Esophagus muscularis mucosa (tissue), 4 donors: ENCODE results near the gene ADAM30. TPM values are rescaled to one million over a fixed set of nuclear protein-coding genes. Genes with fewer than 3 reads are reported as not detected.

ENCODE experiments used
- DNase-seq: peaks from one replicate; pipeline ENCODE4 v3.0.0-alpha.2; 2017; ENCODE audit errors: extremely low spot score
- H3K27ac ChIP-seq, 4 donors: fragments of 200-600 bp; sonication (generic); replicated peaks in 1 of 4; 1 replicate in 3 of 4; 2 replicates in 1 of 4; pipeline ENCODE4 v1.5.1; 2016 to 2019; ENCODE audit warnings: mild to moderate bottlenecking in 1 of 4
- H3K27me3 ChIP-seq, 4 donors: fragments of 200-600 bp; sonication (generic); one replicate each; pipeline versions ENCODE4 v1.5.1 to v1.6.0; 2016 to 2019
- H3K36me3 ChIP-seq, 4 donors: fragments of 200-600 bp; sonication (generic); one replicate each; pipeline ENCODE4 v1.5.1; 2016 to 2019
- H3K4me1 ChIP-seq, 4 donors: fragments of 200-600 bp; sonication (generic); one replicate each; pipeline ENCODE4 v1.5.1; 2016 to 2019
- H3K4me3 ChIP-seq, 4 donors: fragments of 200-600 bp; sonication (generic); 1 replicate in 2 of 4; 2 replicates in 2 of 4; pipeline ENCODE4 v1.5.1; 2016 to 2019; ENCODE audit warnings: mild to moderate bottlenecking in 4 of 4, moderate library complexity in 1 of 4
- H3K9me3 ChIP-seq, 4 donors: fragments of 200-600 bp; sonication (generic); 1 replicate in 3 of 4; 2 replicates in 1 of 4; pipeline ENCODE4 v1.5.1; 2016 to 2019
- CTCF ChIP-seq, 3 experiments: fragments of 200-600 bp in 2 of 3; fragments of 450-650 bp in 1 of 3; sonication (generic) in 2 of 3; IDR thresholded peaks; one replicate each; pipeline ENCODE4 v1.5.1; 2017 to 2019; ENCODE audit warnings: antibody characterized with exemption in 3 of 3, mild to moderate bottlenecking in 2 of 3, moderate library complexity in 1 of 3
- EP300 ChIP-seq: sonication (generic); formaldehyde crosslinking; IDR thresholded peaks from one replicate; pipeline ENCODE4 v1.6.1; 2017; ENCODE audit warnings: antibody characterized with exemption
- POLR2A ChIP-seq: fragments of 450-650 bp; IDR thresholded peaks from one replicate; pipeline ENCODE4 v1.6.1; 2017; ENCODE audit warnings: antibody characterized with exemption, moderate library complexity, mild to moderate bottlenecking, low read depth
- POLR2AphosphoS5 ChIP-seq, 2 donors: sonication (generic); formaldehyde crosslinking; IDR thresholded peaks; one replicate each; pipeline ENCODE4 v1.6.1; 2017; ENCODE audit warnings: antibody characterized with exemption in 2 of 2
- WGBS: methylation state at CpG from one replicate; pipeline ENCODE4 v1.1.5; 2018; 5-methylcytosine and 5-hydroxymethylcytosine counted together
- intact Hi-C: fragments of 100-400 bp; cut with DNase I; formaldehyde crosslinking; loops from one replicate; pipeline ENCODE4 v1.15.1; 2023
- total RNA-seq, 4 donors: library from RNA; depleted of rRNA; stranded (reverse); fragments of >200 nt; gene quantifications; one replicate each; pipeline versions ENCODE4 v1.1.0 to v1.2.1, GENCODE V29; 2016

ADAM30 gene
- total RNA-seq, 4 donors from 2014 or later, result not detected

GRCh38 chr1:119911775-119912174 lies 15.5 kb upstream of the ADAM30 start:
- Histone ChIP-seq H3K9me3 (no peaks in the 10 kb centered on the region), H3K27ac (no peak overlapping the region), H3K4me3 (no peak overlapping the region), H3K4me1 (peaks cover 0 to 6% (median 4%) of the 10 kb centered on the region in 4 donors), H3K36me3 (peaks cover 22 to 41% (median 36%) of the 10 kb centered on the region in 4 donors), H3K27me3 (no peaks in the 10 kb centered on the region)
- WGBS, result 92% methylated on average over 2 of the region's 2 CpGs
- DNase-seq, result no peak
- TF ChIP-seq CTCF (IDR thresholded peaks at IDR 0.05) (no peak), POLR2AphosphoS5 (IDR thresholded peaks at IDR 0.05) (no peak), EP300 (no peak), POLR2A (no peak)
- intact Hi-C loops, result no loop called here

GRCh38 chr1:119910618-119911017 lies 14.3 kb upstream of the ADAM30 start:
- peaks cover 13 to 29% (median 25%) of the 10 kb centered on the region in 4 donors for H3K36me3 ChIP-seq
- no peaks in the 10 kb centered on the region for H3K9me3 ChIP-seq
- peaks cover 0 to 6% (median 4%) of the 10 kb centered on the region in 4 donors for H3K4me1 ChIP-seq
- intact Hi-C loops, result no loop called here
- no peaks in the 10 kb centered on the region for H3K27me3 ChIP-seq
- no peak overlapping the region for H3K27ac ChIP-seq
- WGBS, result 94% methylated on average over 3 of the region's 4 CpGs
- no peak overlapping the region for H3K4me3 ChIP-seq
- TF ChIP-seq EP300, result no peak
- no peak for TF ChIP-seq POLR2A
- no peak for TF ChIP-seq CTCF (IDR thresholded peaks at IDR 0.05)
- TF ChIP-seq POLR2AphosphoS5 (IDR thresholded peaks at IDR 0.05), result no peak
- DNase-seq, result peak; percentile 60

- 74% methylated on average over 8 of the region's 9 CpGs for WGBS
- H3K27ac ChIP-seq, result no peak overlapping the region
- H3K9me3 ChIP-seq, result no peaks in the 10 kb centered on the region
- intact Hi-C loops, result no loop called here
- peaks cover 8 to 24% (median 19%) of the 10 kb centered on the region in 4 donors for H3K36me3 ChIP-seq
- H3K4me3 ChIP-seq, result no peak overlapping the region
- TF ChIP-seq POLR2A, result no peak
- TF ChIP-seq POLR2AphosphoS5 (IDR thresholded peaks at IDR 0.05), result no peak
- DNase-seq, result peak; percentile 55
- H3K4me1 ChIP-seq, result peaks cover 0 to 6% (median 4%) of the 10 kb centered on the region in 4 donors
- no peaks in the 10 kb centered on the region for H3K27me3 ChIP-seq
Observed at GRCh38 chr1:119909890-119910596, 13.7 kb upstream of the ADAM30 start.

- intact Hi-C loops, result no loop called here
- Histone ChIP-seq H3K27me3 (no peaks in the 10 kb centered on the region), H3K9me3 (no peaks in the 10 kb centered on the region), H3K36me3 (peaks cover 0 to 10% (median 6%) of the 10 kb centered on the region in 4 donors), H3K4me3 (no peak overlapping the region), H3K4me1 (peaks cover 0 to 6% (median 4%) of the 10 kb centered on the region in 4 donors), H3K27ac (no peak overlapping the region)
- DNase-seq, result peak; percentile 72
- WGBS, result 92% methylated on average over 3 of the region's 3 CpGs
- TF ChIP-seq CTCF (IDR thresholded peaks at IDR 0.05) (no peak), POLR2AphosphoS5 (IDR thresholded peaks at IDR 0.05) (no peak), EP300 (no peak), POLR2A (no peak)
Observed at GRCh38 chr1:119908661-119909060, 12.3 kb upstream of the ADAM30 start.

- intact Hi-C loops, result no loop called here
- no peak for TF ChIP-seq CTCF (IDR thresholded peaks at IDR 0.05)
- no peak for TF ChIP-seq POLR2A
- TF ChIP-seq POLR2AphosphoS5 (IDR thresholded peaks at IDR 0.05), result no peak
- no peak for TF ChIP-seq EP300
- Histone ChIP-seq H3K36me3 (no peaks in the 10 kb centered on the region), H3K9me3 (no peaks in the 10 kb centered on the region), H3K27me3 (no peaks in the 10 kb centered on the region), H3K4me3 (no peak overlapping the region), H3K4me1 (peaks cover 0 to 6% (median 4%) of the 10 kb centered on the region in 4 donors), H3K27ac (no peak overlapping the region)
- 93% methylated on average over 4 of the region's 4 CpGs for WGBS
- peak; percentile 68 for DNase-seq
Observed at GRCh38 chr1:119906927-119907652, 10.8 kb upstream of the ADAM30 start.
